Mucosa of gallbladder (tissue), 1 donor: ENCODE results near the gene BRD2. TPM values are rescaled to one million over a fixed set of nuclear protein-coding genes. Genes with fewer than 3 reads are reported as not detected.

Experiments used
- DNase-seq: peaks from one replicate; pipeline ENCODE4 v3.0.0-alpha.2; 2020; ENCODE audit warnings: low spot score
- total RNA-seq: library from RNA; stranded (reverse); gene quantifications from one replicate; pipeline ENCODE4 v1.2.1, GENCODE V29; 2021
- donor health status: DM: no; HTN: no; CAD: no.

Gene BRD2
- total RNA-seq, 1 donor from 2014 or later: 150 TPM

DNA sequence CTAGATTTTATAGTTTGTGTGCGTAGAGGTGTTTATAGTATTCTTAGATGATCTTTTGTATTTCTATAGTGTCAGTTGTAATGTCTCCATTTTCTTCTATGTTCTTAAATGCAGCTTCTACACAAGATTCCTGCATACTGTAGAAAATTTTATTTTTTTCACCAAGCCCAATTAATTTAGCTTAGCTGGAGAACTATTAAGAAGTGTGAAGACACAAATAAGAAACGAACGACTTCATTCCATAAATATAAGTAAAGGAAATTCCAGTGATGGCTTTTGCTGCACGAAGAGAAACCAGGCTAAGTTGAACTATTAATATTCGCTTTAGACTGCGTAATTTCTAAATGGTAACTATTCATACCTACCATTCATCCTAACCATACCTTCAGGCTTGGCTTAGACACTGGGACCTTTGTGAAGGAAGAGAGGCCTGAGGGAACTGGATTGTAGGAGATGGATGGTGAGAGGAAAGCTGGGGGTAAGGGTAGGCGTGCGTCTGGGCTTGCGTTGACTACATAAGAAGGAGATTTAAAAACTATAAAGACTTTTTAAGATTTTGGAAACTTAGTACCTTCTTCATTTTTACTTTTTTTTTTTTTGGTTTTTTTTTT, 25.1 kb downstream of the BRD2 start:
- no peak for DNase-seq

- no peak for DNase-seq
These were observed 27.1 kb downstream of the BRD2 start for GRCh38 chr6:32995448-32995847.

GRCh38 chr6:33000055-33000454, 31.7 kb downstream of the BRD2 start:
- no peak for DNase-seq

DNA sequence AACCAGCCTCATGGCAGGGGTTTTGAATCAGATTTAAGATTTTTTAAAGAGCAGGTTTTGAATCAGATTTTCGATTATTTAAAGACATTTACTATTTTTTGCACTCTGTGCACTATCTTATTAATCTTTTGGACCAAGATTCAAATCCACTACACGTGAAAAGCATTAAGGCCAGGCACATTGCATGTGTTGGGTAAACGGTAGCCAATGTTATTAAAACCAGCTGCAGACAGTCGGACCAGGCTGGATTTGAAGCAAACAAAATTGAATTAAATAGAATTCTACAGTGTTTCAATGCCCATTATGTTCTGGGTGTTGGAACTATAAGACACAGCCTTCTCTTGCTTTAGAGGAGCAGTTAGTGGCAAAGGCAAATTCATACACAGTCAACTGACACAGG, 33.3 kb downstream of the BRD2 start:
- DNase-seq: no peak

DNA sequence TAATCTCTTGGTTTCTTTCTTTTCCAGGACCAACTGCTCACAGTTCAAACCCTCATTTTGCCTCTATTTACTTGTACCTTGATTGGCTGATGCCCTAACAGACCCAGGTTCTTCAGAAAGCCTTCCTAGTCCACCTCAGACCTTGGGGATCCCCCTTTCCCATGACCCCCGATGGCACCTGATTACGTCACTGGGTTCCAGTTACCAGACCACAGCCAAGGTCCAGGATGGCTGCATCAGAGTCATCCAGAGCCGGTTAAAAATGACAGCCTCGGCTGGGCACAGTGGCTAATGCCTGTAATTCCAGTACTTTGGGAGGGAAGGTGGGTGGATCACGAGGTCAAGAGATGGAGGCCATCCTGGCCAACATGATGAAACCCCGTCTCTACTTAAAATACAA, 36.5 kb downstream of the BRD2 start:
- no peak for DNase-seq

GRCh38 chr6:33007831-33008400, 39.5 kb downstream of the BRD2 start:
- no peak for DNase-seq

DNA sequence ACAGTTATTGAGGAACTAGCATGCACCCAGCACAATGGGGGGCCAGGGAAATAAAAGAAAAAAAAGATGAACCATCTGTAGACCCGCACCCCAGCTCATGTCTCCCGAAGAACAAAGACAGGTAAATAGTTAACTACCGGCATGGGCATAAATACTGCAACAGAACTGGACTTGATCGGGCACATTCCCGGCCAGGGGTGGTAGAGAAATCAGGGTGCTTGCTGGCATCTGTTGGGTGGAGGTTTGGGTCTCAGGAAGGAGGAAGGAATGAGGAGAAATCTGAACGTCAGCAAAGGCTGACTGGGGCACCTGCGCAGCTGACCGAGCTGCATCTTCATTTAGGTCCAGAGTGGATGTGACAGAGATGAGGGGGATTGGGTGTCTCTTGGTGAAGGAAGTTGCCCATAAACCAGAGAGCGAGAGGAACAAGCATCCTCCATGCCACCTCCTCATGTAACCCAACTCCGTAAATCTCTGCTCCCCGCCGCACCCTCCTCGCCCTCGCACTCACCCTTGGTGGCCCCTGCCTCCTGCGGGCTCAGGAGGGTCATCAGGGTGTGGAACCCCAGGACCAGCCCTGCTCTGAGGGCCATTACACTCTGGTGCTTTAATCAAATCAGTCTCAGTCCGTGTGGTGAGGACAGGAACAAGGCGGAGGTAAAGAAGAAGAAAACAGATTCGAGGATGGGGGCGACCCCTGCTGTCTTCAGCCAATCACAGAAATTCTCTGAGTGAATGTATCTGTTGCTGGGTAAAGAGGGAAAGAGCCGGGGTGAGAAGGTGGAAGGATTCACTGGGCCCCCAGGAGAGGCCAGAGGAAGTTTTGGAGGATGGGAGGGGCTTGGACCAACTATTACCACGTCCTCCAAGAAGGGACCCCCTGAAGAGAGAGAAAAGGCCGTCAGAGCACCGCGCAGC, 40.8 kb downstream of the BRD2 start, which contains the start of gene HLA-DOA:
HLA-DOA (minus strand) TSS at position 648 of the 918 bp plus-strand sequence.
- no peak for DNase-seq

DNA sequence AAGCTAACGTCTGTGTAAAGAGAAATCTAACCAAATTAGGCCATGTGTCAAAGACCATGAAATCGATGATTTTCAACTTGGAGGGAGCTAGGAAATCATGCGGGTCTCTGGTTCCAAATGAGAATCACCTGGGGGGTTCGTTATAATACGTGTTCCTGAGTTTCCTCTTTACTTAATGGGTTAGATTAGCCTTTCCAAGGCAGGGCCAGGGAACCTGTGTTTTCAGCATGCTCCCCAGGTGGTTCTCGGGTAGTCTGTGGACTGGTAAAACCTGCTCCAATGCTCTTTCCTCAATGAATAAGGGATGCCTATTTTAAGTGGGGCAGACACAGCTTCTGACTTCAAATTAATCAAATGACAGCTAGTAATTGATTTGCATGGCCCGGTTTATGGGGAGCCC, 42.0 kb downstream of the BRD2 start:
- DNase-seq: no peak

- DNase-seq: no peak
These were observed 45.2 kb downstream of the BRD2 start for GRCh38 chr6:33013608-33014007.

- peak; percentile 80 for DNase-seq
These were observed 46.6 kb downstream of the BRD2 start for GRCh38 chr6:33014841-33015634.

DNA sequence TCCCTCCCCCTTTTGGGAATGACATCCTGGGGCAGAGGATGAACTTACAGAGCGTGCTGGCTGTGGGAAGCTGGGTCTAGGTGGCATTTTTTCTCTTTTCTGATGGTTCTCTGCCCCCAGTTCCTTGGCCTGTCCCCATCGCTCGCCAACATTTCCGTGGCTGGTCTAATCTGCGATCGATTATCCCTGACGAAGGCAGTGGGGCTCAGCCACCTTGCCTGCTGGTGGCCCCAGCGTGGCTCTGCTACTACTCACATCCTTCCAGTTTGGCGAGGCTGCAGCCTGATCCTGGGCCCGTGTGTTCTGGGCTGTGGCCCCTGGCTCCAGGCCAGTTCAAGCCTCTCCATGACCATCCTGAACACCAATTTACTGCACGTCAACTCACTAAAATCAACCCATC, 47.4 kb downstream of the BRD2 start:
- no peak for DNase-seq

GRCh38 chr6:33017018-33017417, 48.6 kb downstream of the BRD2 start:
- DNase-seq: no peak

- DNase-seq: no peak
These were observed 49.4 kb downstream of the BRD2 start for GRCh38 chr6:33017694-33018353.

DNA sequence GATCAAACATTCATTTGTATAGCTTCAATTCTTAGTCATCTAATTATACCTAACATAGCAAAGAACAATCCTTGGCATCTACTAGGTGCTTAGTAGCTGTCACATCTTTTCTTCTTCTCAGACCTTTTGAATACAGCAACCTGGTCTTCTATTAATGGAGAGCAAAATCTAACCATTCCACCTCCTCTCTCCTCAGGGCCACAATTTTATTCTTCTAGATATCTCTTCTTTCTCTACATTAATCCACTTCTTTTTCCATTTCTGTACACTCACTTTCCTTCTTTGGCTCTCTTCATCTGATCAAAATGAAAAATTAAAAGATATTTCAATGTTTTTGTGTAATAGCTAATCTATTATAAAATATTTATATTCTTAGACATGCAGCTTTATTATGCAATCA, 50.0 kb downstream of the BRD2 start:
- no peak for DNase-seq

- peak; percentile 70 for DNase-seq
These were observed 50.5 kb downstream of the BRD2 start for GRCh38 chr6:33018904-33019303.

GRCh38 chr6:33019372-33019771, 51.0 kb downstream of the BRD2 start:
- DNase-seq: no peak

GRCh38 chr6:33021917-33022316, 53.5 kb downstream of the BRD2 start:
- no peak for DNase-seq

DNA sequence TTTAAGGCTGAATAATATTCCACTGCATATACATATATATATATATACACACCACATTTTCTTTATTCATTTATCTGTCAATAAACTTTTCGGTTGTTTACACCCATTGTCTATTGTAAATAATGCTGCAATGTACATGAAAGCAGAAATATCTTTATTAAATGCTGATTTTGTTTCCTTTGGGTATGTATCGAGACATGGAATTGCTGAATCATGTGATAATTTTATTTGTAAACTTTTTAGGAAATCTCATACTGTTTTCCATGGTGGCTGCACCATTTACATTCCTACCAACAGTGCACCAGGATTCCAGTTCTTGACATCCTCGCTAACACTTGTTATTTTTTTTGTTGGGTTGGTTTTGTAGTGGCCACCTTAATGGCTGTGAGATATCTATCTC, 55.1 kb downstream of the BRD2 start:
- DNase-seq: no peak

GRCh38 chr6:33024521-33024920, 56.1 kb downstream of the BRD2 start:
- DNase-seq: no peak

DNA sequence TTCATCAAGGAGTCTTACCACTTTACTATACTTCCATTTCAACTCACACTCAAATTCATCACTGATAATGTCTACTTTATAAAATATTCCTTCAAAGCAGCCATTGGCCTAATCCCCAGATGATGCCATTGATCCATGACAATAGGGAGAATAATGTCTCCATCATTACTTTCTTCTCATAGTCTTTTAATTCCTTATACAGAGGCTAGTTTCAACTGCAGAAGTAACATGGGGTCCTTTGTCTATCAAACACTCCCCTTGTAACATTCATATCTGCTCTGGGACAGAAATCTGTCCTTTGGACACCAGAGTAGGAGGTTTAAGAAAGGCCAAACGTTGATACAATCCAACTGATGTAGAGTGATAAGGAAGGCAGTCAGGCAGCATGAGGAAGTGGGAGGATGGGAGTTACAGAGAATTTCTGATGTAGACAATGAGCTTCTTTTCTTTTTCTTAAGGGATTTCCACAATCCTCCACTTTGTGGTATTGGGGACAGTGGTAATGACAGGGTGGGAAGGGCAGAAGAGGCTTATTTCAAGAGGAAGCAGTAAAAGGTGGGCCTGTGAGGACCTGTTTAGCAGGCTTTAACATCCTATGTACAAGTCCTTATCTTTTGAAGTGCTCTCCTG, 59.9 kb downstream of the BRD2 start:
- no peak for DNase-seq
